HG03066 (cell line): Measurements from ENCODE around the gene HDAC4.

Source experiments
- ATAC-seq: cut with Tn5 transposase; IDR thresholded peaks from one replicate; pipeline ENCODE4 v1.9.1; 2021; ENCODE audit warnings: low read depth; ENCODE audit not compliant: unreplicated experiment

The HDAC4 gene

GRCh38 chr2:239152239-239152915 is 248.4 kb downstream of the HDAC4 start:
- no peak for ATAC-seq

- no peak for ATAC-seq
Measured at GRCh38 chr2:239151201-239152131, 249.4 kb downstream of the HDAC4 start.

- no peak for ATAC-seq
Measured at GRCh38 chr2:239150125-239151011, 250.5 kb downstream of the HDAC4 start.

GRCh38 chr2:239149501-239149900 is 251.3 kb downstream of the HDAC4 start:
- no peak for ATAC-seq

GRCh38 chr2:239148495-239149200 is 252.2 kb downstream of the HDAC4 start:
- ATAC-seq, result no peak

- ATAC-seq, result no peak
Measured at GRCh38 chr2:239147376-239147775, 253.4 kb downstream of the HDAC4 start.

- ATAC-seq, result no peak
Measured at GRCh38 chr2:239146741-239147181, 254.1 kb downstream of the HDAC4 start.

- ATAC-seq, result no peak
Measured at GRCh38 chr2:239146011-239146641, 254.7 kb downstream of the HDAC4 start.

- no peak for ATAC-seq
Measured at GRCh38 chr2:239145601-239146000, 255.2 kb downstream of the HDAC4 start.

GRCh38 chr2:239145106-239145505 is 255.7 kb downstream of the HDAC4 start:
- no peak for ATAC-seq

- no peak for ATAC-seq
Measured at GRCh38 chr2:239144713-239144999, 256.2 kb downstream of the HDAC4 start.

- no peak for ATAC-seq
Measured at GRCh38 chr2:239143858-239144712, 256.7 kb downstream of the HDAC4 start.

GRCh38 chr2:239142806-239143205 is 258.0 kb downstream of the HDAC4 start:
- no peak for ATAC-seq

- no peak for ATAC-seq
Measured at GRCh38 chr2:239142296-239142695, 258.5 kb downstream of the HDAC4 start.

GRCh38 chr2:239141021-239141760 is 259.6 kb downstream of the HDAC4 start:
- ATAC-seq, result no peak

GRCh38 chr2:239140346-239141020 is 260.3 kb downstream of the HDAC4 start:
- ATAC-seq, result no peak

GRCh38 chr2:239139566-239139965 is 261.3 kb downstream of the HDAC4 start:
- no peak for ATAC-seq

- no peak for ATAC-seq
Measured at GRCh38 chr2:239139101-239139500, 261.7 kb downstream of the HDAC4 start.
